ENCODE measurements around the gene ANKRD33B. TPM values are rescaled to one million over a fixed set of nuclear protein-coding genes. Genes with fewer than 3 reads are reported as not detected.

The ANKRD33B gene
- polyA plus RNA-seq, 3 donors = 0.05 TPM; not detected in 2

GRCh38 chr5:10684303-10685086 is 120.6 kb downstream of the ANKRD33B start:
- Histone ChIP-seq H3K27me3 (ENCODE audit: control insufficient read depth in 2 of 2, insufficient read depth in 2 of 2, low read length in 2 of 2) (no peaks in the 10 kb centered on the region), H3K4me2 (replicated peaks; ENCODE audit: extremely low read depth, low read length, poor library complexity, severe bottlenecking) (no peak overlapping the region), H2AFZ (ENCODE audit: insufficient read depth, low read depth, low read length, poor library complexity, severe bottlenecking) (no peak overlapping the region), H3K4me1 (ENCODE audit: control insufficient read depth in 1 of 2, insufficient read depth in 2 of 2, low read length in 2 of 2) (peaks cover 17 to 19% of the 10 kb centered on the region in 2 donors), H4K20me1 (ENCODE audit: insufficient read depth, low read length) (peaks cover 59% of the 10 kb centered on the region), H3K9me3 (replicated peaks in 1 of 2; ENCODE audit: control insufficient read depth in 1 of 2, insufficient read depth in 1 of 2, low read length in 2 of 2) (no peaks in the 10 kb centered on the region), H3K9ac (ENCODE audit: insufficient read depth, low read length, poor library complexity, severe bottlenecking) (no peak overlapping the region), H3K79me2 (ENCODE audit: insufficient read depth, low read length) (peaks cover 20% of the 10 kb centered on the region), H3K4me3 (replicated peaks in 1 of 3; ENCODE audit: low read depth in 2 of 3, low read length in 3 of 3) (no peak overlapping the region), H3K27ac (ENCODE audit: low read depth in 1 of 2, low read length in 2 of 2) (no peak overlapping the region), H3K36me3 (replicated peaks in 1 of 2; ENCODE audit: control insufficient read depth in 1 of 2, insufficient read depth in 2 of 2, low read length in 2 of 2) (peaks cover 30 to 69% of the 10 kb centered on the region in 2 donors)
- WGBS (ENCODE audit: insufficient coverage) = 90% methylated on average over 2 of the region's 11 CpGs
- Mint-ChIP-seq H3K27me3 (ENCODE audit: low read depth in 3 of 3) (peaks cover 0 to 4% (median 0%) of the 10 kb centered on the region in 3 donors), H3K9me3 (peaks cover 0 to 3% (median 0%) of the 10 kb centered on the region in 7 donors), H3K4me1 (peaks cover 21% of the 10 kb centered on the region), H3K4me3 (no peak overlapping the region), H3K36me3 (peaks cover 60 to 76% of the 10 kb centered on the region in 2 donors), H3K27ac (peak overlapping the region in 4 of 7 donors; percentile 25 to 59 (median 38))
- TF ChIP-seq CTCF (IDR thresholded peaks at IDR 0.05) = no peak
- intact Hi-C loops (cut with micrococcal nuclease) = no loop called here
- DNase-seq = no peak

GRCh38 chr5:10685115-10685521 is 121.2 kb downstream of the ANKRD33B start:
- no peak for DNase-seq
- peaks cover 23% of the 10 kb centered on the region for H3K4me1 Mint-ChIP-seq
- H3K9me3 Mint-ChIP-seq = peaks cover 0 to 3% (median 0%) of the 10 kb centered on the region in 7 donors
- no peaks in the 10 kb centered on the region for H3K9me3 ChIP-seq (replicated peaks in 1 of 2; ENCODE audit: control insufficient read depth in 1 of 2, insufficient read depth in 1 of 2, low read length in 2 of 2)
- intact Hi-C loops (cut with micrococcal nuclease) = no loop called here
- H3K27me3 Mint-ChIP-seq (ENCODE audit: low read depth in 3 of 3) = peaks cover 0 to 3% (median 0%) of the 10 kb centered on the region in 3 donors
- H3K36me3 ChIP-seq (replicated peaks in 1 of 2; ENCODE audit: control insufficient read depth in 1 of 2, insufficient read depth in 2 of 2, low read length in 2 of 2) = peaks cover 24 to 63% of the 10 kb centered on the region in 2 donors
- peaks cover 24% of the 10 kb centered on the region for H3K79me2 ChIP-seq (ENCODE audit: insufficient read depth, low read length)
- no peak overlapping the region for H3K4me3 ChIP-seq (replicated peaks in 1 of 3; ENCODE audit: low read depth in 2 of 3, low read length in 3 of 3)
- peak overlapping the region in 1 of 7 donors; percentile 47 for H3K27ac Mint-ChIP-seq
- no peak for TF ChIP-seq CTCF (IDR thresholded peaks at IDR 0.05)
- peaks cover 17 to 19% of the 10 kb centered on the region in 2 donors for H3K4me1 ChIP-seq (ENCODE audit: control insufficient read depth in 1 of 2, insufficient read depth in 2 of 2, low read length in 2 of 2)
- peaks cover 65% of the 10 kb centered on the region for H4K20me1 ChIP-seq (ENCODE audit: insufficient read depth, low read length)
- H3K9ac ChIP-seq (ENCODE audit: insufficient read depth, low read length, poor library complexity, severe bottlenecking) = no peak overlapping the region
- 75% methylated on average over 3 of the region's 6 CpGs for WGBS (ENCODE audit: insufficient coverage)
- peaks cover 55 to 72% of the 10 kb centered on the region in 2 donors for H3K36me3 Mint-ChIP-seq
- H3K4me3 Mint-ChIP-seq = no peak overlapping the region
- H3K27ac ChIP-seq (ENCODE audit: low read depth in 1 of 2, low read length in 2 of 2) = no peak overlapping the region
- H3K4me2 ChIP-seq (replicated peaks; ENCODE audit: extremely low read depth, low read length, poor library complexity, severe bottlenecking) = no peak overlapping the region
- no peak overlapping the region for H2AFZ ChIP-seq (ENCODE audit: insufficient read depth, low read depth, low read length, poor library complexity, severe bottlenecking)
- no peaks in the 10 kb centered on the region for H3K27me3 ChIP-seq (ENCODE audit: control insufficient read depth in 2 of 2, insufficient read depth in 2 of 2, low read length in 2 of 2)

All from CD14-positive monocyte (primary cell).